ENCODE data around the gene HAS3. TPM values are rescaled to one million over a fixed set of nuclear protein-coding genes. Genes with fewer than 3 reads are reported as not detected.

Gene HAS3
- total and polyA plus RNA-seq, 9 donors, result 0.83 to 3.2 (median 1.8) TPM

GRCh38 chr16:69150146-69150865, 44.9 kb downstream of the HAS3 start:
- TF ChIP-seq CTCF (IDR thresholded peaks at IDR 0.05) (peak; percentile 40 to 86 (median 72)), POLR2A (IDR thresholded peaks at IDR 0.05) (no peak)
- no peak overlapping the region for H3K27ac ChIP-seq
- H3K36me3 ChIP-seq, result no peaks in the 10 kb centered on the region
- H3K4me1 ChIP-seq (ENCODE audit: insufficient read depth), result peaks cover 3% of the 10 kb centered on the region
- intact Hi-C loops (cut with DNase I), result loop anchor here in 3 of 4 donors (2.0 to 5.0 kb wide), 2 partner anchors 136 to 137 kb away; no protein-coding TSS in a partner anchor
- no peak overlapping the region for H3K4me3 ChIP-seq
- WGBS, 3 donors, result 49 to 52% (median 51%) methylated on average over 16 of the region's 16 CpGs
- peak in 3 of 5 donors; percentile 34 to 74 (median 46) for DNase-seq
- no peaks in the 10 kb centered on the region for H3K9me3 ChIP-seq
- no peaks in the 10 kb centered on the region for H3K27me3 ChIP-seq

GRCh38 chr16:69157196-69157595, 51.7 kb downstream of the HAS3 start:
- Histone ChIP-seq H3K4me3 (no peak overlapping the region), H3K9me3 (no peaks in the 10 kb centered on the region), H3K4me1 (ENCODE audit: insufficient read depth) (no peaks in the 10 kb centered on the region), H3K27ac (no peak overlapping the region), H3K27me3 (no peaks in the 10 kb centered on the region), H3K36me3 (no peaks in the 10 kb centered on the region)
- 62 to 69% (median 67%) methylated on average over 3 of the region's 3 CpGs for WGBS, 3 donors
- no peak for DNase-seq
- intact Hi-C loops (cut with DNase I), result no loop called here
- no peak for TF ChIP-seq POLR2A (IDR thresholded peaks at IDR 0.05)
- no peak for TF ChIP-seq CTCF (IDR thresholded peaks at IDR 0.05)
- no peak for TF ChIP-seq EP300 (IDR thresholded peaks at IDR 0.05)

GRCh38 chr16:69160192-69160591, 54.7 kb downstream of the HAS3 start:
- Histone ChIP-seq H3K36me3 (no peaks in the 10 kb centered on the region), H3K9me3 (no peaks in the 10 kb centered on the region), H3K27ac (no peak overlapping the region), H3K27me3 (no peaks in the 10 kb centered on the region), H3K4me1 (ENCODE audit: insufficient read depth) (no peaks in the 10 kb centered on the region), H3K4me3 (no peak overlapping the region)
- intact Hi-C loops (cut with DNase I), result loop anchor here in 1 of 4 donors (5.0 kb wide), 1 partner anchor 132 kb away; no protein-coding TSS in a partner anchor
- TF ChIP-seq CTCF (IDR thresholded peaks at IDR 0.05) (no peak), EP300 (IDR thresholded peaks at IDR 0.05) (no peak), POLR2A (IDR thresholded peaks at IDR 0.05) (no peak)
- DNase-seq, result no peak
- WGBS, 3 donors, result 83 to 95% (median 85%) methylated on average over 1 of the region's 1 CpG

GRCh38 chr16:69165584-69165983, 60.1 kb downstream of the HAS3 start:
- H3K36me3 ChIP-seq, result no peaks in the 10 kb centered on the region
- no peaks in the 10 kb centered on the region for H3K27me3 ChIP-seq
- H3K4me3 ChIP-seq, result no peak overlapping the region
- WGBS, 3 donors, result 77 to 86% (median 83%) methylated on average over 6 of the region's 6 CpGs
- intact Hi-C loops (cut with DNase I), result no loop called here
- no peak for DNase-seq
- no peak overlapping the region for H3K27ac ChIP-seq
- no peaks in the 10 kb centered on the region for H3K9me3 ChIP-seq
- peaks cover 3% of the 10 kb centered on the region for H3K4me1 ChIP-seq (ENCODE audit: insufficient read depth)
- no peak for TF ChIP-seq CTCF (IDR thresholded peaks at IDR 0.05)
- TF ChIP-seq EP300 (IDR thresholded peaks at IDR 0.05), result no peak
- no peak for TF ChIP-seq POLR2A (IDR thresholded peaks at IDR 0.05)
